ENCODE data around the gene MZF1.
"Not testable (repeated sequence)": the region's sequence is repeated elsewhere in the genome, so short reads cannot be mapped to it uniquely, and the experiment has no call there.

The MZF1 gene

DNA sequence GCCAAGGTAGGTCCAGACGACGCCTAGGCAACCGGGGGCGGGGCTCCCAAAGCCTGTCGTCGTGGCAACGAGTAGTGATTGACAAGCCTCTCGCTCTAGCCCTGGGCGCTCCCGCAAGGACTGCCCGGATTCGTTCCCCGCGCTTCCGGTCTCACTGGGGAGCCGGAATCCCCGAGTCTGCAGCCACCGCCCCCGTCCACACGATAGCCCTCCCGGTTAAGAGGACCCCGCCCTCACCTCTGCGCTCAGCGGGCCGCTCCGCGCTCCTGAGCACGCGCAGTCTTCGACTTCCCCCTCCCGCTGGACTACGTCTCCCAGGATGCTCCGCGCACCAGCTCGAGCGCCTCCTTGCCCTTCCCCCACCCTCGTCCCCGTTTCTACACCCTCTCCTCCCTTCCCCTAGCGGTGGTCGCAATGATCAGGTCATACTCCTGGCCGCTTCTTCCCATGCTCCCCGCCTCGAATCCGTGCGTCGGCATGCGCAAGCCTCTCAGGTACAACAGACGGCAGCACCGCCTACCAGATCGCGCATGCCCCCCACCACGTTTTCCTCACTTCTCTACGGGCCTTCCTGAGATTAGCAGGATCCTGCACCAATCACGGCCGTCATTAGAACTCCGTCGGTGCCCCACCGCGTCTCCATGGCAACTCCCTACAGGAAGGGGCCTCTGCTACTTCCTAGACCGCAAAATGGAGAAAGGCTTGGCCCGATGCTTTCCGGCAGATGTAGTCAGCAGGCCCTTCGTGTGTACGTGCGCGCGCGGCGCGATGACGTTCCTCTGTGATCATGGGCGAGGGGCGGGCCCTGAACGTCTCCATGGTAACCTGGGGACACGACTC lies at the start of gene MZF1:
MZF1 (minus strand) TSS at position 518 of the 840 bp plus-strand sequence. CDS start 1,946 bp downstream, outside the sequence.
- no peak for DNase-seq

DNA sequence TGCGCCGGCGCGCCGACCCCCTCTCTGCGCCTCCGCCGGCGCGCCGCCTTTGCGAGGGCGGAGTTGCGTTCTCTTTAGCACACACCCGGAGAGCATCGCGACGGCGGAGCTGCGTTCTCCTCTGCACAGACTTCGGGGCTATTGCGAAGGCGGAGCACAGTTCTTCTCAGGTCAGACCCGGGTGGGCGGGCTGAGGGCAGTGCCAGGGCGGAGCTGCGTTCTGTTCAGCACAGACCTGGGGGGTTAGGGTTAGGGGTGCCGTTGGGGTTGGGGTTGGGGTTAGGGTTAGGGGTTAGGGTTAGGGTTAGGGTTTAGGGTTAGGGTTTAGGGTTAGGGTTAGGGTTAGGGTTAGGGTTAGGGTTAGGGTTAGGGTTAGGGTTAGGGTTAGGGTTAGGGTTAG lies 34.1 kb upstream of the MZF1 start:
- not testable (repeated sequence) for DNase-seq

DNA sequence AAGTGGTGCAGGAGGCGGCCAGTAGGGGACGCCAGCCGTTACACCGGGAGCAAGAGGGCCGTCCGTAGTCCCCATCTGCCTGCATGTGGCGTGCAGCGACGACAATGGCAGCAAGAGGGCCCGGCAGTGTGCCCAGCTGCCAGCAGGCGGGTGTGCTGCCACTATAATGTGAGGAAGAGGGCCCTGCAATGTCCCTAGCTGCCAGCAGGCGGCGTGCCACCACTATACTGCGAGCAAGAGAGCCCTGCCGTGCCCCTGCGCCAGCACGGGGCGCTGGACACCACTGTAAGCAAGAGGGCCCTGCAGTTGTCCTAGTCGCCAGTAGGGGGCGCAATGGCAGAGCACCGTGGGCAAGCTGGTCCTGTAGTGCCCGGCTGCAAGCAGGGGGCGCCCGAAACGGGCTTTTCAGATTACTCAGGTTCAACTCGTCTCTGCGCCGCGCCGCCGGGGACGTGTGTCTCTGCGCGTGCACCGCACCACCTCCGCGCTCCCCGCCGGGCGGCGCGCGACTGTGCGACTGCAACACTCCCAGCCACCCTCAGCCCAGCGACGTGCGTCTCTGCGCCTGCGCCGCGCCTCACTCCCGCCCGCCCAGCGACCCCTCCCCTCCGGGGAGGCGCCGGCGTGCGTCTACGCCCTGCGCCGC lies 33.2 kb upstream of the MZF1 start:
- not testable (repeated sequence) for DNase-seq

DNA sequence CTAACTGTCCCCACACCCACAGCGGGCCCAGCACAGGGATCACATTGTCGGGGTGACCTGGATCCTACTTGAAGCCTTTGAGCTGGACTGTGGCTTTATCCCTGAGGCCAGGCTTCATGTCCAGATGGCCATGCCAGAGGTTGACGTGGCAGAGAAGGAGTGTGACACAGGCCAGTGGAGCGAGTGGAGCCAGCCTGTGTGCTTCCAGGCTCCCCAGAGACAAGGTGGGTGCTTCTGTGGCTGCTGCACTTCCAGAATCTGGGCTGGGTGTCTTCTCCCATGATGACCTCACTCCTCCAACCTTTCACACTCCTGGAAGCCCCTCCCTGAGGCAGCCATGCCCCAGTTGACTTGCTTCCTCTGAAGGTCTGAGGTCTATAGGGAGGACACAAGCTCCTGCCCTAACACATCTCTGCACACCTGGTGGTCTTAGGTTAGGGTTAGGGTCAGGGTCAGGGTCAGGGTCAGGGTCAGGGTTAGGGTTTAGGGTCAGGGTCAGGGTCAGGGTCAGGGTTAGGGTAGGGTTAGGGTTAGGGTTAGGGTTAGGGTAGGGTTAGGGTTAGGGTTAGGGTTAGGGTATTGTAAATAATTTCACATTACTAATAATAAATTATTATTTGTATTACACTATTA lies 13.1 kb upstream of the MZF1 start:
- DNase-seq, result no peak

DNA sequence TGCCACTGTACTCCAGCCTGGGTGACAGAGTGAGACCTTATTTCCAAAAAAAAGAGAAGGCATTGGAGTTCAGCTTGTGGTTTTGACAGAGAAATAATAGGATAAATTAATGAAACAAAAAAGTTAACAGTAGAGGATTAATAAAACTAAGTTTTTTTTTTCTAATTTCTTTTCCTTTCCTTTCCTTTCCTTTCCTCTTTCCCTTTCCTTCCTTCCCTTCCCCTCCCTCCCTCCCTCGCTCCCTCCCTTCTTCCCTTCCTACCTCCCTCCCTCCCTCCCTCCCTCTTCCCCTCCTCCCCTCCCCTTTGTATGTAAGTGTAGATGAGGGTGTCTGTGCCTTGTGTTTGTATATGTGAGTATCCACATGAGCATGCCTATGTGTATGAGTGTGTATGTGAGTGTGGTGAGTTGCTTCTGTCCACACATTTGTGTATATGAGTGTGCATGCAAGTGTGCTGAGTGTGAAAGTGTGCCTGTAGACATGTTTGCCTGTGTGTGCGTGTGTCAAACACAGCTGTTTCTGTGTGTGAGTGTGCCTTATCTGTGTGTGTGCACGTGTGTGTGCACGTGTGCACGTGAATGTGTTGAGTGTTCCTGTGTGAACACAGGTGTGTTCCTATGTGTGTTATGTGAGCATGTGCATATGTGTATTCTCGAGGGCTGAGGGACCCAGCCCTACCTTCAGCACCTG lies 12.5 kb upstream of the MZF1 start:
- no peak for DNase-seq

DNA sequence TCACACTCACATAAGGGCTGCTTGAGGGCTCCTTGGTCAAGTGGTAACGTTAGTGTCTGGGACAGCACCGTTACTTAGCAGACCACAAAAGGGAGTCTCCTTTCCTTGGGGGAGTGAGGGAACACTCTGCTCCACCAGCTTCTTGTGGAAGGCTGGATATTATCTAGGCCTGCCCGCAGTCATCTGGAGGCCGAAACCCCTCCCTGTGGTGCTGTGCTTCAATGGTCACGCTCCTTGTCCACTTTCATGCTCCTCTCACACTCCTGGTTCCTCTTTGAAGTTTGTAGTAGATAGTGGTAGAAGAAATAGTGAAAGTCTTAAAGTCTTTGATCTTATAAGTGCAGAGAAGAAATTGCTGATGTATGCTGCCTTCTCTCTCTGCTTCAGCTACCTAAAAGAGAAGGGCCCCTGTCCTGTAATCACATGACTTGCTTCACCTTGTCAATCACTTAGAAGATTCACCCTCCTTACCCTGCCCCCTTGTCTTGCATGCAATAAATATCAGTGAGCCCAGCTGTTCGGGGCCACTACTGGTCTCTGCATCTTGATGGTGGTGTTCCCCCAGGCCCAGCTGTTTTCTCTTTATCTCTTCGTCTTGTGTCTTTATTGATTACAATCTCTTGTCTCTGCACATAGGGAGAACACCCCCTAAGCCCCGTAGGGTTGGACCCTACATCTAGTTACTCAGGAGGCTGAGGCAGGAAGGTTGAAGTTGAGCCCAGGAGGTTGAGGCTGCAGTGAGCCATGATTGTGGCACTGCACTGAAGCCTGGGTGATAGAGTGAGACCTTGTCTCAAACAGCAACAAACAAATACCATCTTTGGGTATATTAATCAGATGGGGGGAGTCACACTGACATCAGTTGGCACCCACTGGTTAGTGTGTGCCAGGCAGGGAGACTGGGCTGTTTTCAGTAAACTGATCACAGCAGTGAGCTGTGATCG lies 11.6 kb upstream of the MZF1 start:
- DNase-seq, result no peak

DNA sequence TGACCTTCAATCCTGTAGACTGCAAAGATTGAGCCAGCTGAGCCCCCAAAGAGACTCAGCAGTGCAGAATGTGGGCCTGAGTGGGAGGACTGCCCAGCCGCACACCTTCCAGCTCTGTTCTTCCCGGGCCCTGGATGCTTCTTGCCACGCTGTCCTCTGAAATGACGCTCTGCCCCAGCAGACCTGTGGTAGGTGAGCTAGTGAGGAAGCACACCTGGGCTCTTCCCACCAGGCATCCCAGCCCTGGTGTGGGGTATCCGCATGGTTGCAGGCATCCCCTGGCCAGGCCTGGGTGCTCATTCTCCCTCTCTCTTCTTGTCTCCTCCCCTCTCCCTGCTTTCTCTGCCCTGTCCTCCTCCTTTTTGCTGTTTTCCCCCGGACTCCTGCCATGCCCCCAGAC lies 9.8 kb upstream of the MZF1 start:
- no peak for DNase-seq

DNA sequence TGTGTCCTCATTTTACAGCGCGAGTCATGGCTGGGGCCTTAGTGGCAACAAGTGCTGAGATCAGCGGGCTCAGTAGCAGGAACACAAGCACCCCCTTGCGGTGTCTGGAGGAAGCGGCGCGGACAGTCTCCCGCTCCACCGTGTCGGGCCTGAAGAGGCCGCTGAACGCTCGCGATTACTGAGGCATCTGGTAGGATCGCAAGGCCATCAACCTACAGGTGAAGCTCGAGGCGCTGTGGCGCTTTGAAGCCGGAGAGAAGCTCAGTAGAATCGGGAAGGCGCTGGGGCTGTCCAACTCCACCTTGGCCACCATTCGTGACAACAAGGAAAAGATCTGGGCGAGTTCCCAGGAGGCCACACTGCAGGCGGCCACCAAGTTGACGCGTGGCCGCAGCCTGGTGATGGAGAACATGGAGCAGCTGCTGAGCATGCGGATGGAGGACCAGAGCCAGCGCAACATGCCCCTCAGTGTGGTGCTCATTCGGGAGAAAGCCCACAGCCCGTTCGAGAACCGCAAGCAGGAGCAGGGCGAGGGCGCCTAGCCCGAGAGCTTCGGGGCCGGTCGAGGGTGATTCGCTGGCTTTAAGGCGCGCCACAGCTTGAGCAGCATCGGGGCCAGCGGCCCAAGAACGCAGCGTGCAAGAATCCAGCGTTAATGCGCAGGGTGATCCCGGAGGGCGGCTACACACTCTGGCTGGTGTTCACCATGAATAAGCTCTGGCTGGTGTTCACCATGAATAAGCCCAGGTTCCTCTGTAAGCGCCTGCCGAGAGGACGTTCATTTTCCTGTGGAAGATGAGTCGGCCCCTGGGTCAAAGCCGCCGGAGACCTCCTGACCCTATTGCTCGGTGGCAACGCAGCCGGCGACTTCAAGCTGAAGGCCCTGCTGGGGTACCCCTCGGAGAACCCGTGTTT lies 8.3 kb upstream of the MZF1 start:
- no peak for DNase-seq

DNA sequence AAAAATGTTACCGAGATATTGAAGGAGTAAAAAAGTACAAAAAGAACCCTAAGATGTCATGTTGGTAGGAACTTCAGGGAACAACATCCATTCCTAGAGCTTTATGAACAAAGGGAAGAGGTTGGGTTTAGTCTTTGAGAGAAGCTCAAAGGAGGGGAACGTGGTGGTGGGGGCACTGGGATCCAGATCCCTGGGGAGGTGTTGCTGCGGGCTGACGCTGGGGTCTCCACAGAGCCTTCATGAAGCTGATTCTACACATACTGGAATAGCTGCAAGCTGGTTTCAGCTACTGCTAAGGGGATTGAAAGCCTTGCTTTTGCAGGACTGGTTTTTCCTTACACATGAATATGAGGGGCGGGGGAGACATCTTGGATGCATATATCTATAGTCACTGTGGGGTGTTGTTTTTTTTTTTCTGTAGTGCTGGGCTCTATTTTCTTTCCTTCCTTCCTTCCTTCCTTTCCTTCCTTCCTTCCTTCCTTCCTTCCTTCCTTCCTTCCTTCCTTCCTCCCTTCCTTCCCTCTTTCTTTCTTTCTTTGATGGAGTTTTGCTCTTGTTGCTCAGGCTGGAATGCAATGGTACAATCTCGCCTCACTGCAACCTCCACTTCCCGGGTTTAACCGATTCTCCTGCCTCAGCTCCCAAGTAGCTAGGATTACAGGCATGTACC lies 6.5 kb upstream of the MZF1 start:
- no peak for DNase-seq

DNA sequence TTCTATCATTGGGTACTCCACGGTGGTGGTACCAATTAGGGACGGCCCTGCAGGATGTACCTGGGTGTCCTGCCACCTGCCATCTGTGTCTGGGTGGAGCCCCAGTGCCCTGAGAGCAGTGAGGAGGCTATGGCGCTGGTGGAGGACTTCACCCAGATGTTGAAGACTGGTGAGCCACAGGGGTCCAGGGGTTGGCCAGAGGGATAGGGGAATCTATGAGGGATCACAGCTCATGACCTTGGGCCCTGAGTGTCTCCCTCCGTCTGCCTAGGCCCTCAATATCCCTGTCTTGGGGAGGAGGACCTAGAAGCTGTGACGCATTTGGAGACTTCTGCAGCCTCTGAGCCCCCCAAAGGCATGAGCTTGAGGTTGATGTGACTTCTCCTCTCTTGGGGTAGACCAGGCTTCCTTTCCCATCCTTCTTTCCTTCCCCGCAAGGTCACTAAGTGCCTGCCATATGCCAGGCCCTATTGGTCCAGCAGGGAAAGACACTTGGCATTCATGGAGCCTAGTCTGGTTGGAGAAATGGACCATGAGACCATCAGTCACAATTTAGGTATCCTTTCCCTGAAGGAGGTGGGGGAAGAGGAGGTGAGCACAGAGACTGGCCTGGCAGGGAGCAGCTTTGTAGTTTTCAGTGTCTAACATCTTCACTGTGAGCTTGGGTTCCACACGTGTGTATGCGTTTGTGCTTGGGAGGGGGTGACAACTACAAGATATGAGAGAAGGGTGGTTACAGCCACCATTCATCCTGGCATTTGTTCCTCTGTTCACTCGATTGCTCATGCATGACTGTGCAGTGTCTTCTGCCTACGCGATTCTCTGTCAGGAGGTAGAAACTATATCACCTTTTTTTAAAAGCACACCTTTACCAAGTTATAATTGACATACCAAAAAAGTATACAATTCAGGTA lies 5.1 kb upstream of the MZF1 start:
- DNase-seq, result no peak

DNA sequence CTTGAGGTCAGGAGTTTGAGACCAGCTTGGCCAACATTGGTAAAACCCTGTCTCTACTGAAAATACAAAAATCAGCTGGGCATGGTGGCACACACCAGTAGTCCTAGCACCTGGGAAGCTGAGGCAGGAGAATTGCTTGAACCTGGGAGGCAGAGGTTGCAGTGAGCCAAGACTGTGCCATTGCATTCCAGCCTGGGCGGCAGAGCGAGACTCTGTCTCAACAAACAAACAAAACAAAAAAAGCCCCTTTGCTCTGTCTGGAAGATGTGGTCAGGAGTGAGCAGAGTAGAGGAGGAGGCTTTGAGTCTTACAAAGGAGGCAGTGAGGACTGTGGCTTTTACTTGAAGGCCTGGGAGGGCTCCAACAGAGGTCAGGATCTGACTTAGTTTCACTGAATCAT lies 4.4 kb upstream of the MZF1 start:
- DNase-seq, result not testable (repeated sequence)

DNA sequence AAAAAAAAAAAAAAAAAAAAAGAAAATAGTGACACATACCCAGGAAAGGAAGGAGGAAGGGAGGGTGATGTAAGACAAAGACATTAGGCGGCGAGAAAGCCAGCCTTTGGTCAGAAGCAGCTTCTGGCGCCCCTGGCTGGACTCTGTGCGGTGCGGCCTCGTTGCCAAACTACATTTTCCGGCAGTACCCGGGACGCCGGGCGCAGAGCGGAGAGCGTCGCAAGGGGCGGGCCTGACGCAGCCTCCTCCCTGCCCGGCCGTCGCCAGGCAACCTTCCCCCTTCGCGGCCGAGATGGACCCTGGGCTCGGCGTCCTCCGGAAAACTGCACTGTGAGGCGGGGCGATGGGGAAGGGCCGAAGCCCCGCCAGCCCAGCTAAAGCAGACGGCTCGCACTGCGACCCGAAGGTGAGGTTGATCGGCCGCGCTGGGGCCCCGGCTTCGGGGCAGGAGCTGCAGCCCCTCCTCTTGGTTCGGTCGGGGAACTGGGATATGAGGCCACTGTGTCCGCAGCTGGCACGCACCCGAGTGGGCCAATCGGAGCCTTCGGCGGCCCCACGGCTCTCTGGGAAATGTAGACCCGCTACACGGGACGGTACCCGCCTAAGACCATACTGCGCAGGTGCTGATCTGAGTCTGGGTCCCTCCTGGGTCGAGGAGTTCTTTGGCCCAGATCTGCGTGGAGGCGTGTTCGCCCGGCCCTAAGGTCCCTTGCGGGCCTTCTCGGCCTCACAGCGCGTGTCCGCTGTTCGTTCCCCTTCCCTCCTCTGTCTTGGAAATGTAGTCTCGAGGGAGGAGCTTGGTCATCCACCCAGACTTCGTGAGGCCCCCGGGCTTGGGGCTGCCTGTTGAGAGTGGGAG lies 2.3 kb upstream of the MZF1 start:
- no peak for DNase-seq

DNA sequence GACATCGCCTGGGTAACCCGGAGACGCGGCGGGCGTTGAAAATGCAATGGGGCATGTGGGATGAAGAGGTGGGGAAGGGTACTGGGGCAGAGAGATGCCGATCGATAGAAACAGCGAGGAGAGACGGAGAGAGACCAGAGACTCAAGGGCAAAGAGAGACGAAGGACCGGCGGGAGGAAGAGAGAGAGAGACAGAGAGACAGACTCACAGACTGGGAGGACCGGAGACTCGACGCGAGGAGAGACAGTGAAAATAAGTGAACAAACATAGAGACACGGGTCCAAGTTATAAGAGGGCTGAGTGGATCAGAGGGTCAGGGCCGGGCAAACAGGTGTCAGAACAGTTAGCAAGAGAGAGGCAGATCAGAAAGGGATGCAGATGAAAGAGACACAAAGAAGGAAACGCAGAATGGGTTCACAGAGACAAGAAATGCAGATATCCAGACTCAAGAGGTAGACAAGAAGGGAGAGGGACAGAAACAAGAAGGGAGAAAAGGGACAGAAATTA lies 576 bp upstream of the MZF1 start:
- no peak for DNase-seq

DNA sequence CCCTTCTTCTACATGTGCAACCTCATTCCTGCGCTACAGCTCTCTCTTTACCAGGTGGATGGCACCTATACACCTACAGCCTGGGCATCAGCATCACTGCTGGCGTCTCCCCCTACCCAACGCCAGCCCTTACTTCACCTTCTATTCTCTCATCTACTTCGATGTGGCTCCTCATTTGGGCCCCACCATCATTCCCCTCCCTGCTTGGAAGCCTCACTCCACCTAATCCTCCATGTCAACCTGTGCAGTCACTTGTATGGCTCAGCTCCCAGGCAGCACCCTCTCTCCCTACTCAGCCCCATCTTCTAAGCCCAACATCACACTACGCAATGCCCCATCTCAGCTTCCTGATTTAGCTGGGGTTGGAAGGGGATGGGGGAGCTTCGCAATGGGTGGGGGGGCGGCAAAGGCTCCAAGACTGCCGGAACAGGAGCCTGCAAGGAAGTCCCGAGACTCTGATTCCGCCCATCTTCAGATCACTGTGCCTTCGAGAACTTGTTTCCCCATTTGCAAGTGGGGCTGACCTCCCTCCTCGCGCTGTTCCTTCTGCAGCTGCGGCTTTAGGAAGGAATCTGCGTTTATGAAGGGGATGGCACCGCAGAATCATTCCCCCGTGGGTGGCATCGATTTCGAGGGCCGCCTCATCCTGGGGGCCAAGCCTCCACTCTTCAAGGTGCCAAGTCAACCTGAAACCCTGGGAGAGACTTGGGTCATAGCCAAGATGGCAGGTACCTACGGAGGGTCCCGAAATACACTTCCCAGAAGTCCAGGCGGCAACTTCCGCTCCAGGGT lies 913 bp downstream of the MZF1 start:
- DNase-seq, result no peak

DNA sequence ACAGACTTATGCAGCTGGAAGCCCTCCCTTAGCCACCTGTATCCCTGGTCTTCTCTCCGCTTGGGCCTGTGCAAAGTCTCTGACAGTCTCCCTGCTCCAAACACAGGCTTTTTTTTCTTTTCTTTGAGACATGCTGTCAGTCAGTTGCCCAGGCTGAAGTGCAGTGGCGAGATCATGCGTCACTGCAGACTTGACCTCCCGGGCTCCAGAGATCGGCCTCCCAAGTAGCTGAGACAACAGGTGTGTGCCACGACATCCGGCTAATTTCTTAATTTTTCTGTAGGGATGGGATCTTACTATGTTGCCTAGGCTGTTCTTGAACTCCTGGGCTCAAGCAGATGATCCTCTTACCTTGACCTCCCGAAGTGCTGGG lies 1.6 kb downstream of the MZF1 start:
- no peak for DNase-seq

DNA sequence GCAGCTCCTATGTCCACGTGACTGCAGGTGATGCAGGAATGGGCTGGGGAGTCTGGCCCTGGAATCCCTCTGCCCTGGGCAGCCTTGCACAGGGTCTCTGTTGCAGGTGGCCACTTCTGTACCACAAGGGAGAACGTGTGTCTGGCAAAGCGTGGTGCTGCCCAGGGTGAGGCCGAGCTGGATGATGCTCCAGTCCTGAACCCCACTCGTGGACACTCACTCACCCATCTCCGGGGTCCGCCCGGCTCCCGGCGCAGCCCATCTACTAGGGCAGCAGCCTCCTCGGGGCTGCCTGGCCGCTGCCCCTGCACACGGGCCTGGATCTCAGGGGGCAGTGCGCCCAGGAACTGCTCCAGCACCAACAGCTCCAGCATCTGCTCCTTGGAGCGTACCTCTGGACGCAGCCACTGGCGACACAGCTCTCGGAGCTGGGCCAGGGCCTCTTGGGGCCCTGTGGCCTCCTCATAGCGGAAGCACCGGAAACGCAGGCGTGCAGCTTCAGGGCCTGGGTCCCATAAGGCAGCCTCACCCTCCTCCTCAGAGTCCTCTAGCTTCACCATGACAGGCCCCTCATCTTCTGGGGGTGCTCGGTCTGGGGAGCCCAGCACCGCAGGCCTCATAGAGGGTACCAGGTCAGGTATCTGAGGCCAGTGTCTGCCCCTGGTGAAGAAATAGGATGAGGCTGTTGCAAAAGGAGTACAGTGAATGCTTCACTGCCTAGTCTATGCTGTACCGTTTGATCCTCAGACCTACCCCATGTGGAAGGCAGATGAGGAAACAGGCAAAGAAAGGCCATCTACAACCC lies 2.2 kb downstream of the MZF1 start:
- DNase-seq, result no peak

Data from NCI-H2171 (cell line).